ENCODE data around the gene UBE2D1.

DNA sequence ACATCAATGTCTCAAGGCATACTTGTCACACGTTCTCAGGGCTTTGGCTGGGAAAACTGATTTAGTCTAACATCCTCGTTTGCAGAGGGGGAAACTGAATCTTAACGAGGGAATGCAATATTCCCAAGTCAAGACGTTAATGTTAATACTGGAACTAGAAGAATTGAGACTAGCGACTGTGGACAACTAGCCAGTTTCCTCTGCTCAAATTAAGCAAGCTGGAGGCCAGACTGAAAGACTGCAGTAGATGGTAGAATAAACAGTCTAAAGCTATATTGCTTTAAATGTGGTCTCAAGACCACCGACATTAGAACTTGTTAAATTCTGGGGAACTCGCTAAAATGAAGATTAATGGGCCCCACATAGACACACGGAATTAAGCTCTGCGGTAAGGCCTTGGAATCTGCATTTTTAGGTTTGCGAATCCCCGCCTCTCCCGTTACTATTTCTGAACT is 49.8 kb downstream of the UBE2D1 start:
- no peak for TF ChIP-seq EZH2 (IDR thresholded peaks at IDR 0.05; ENCODE audit: low read length, missing control alignments)
- TF ChIP-seq, protein P1, sequence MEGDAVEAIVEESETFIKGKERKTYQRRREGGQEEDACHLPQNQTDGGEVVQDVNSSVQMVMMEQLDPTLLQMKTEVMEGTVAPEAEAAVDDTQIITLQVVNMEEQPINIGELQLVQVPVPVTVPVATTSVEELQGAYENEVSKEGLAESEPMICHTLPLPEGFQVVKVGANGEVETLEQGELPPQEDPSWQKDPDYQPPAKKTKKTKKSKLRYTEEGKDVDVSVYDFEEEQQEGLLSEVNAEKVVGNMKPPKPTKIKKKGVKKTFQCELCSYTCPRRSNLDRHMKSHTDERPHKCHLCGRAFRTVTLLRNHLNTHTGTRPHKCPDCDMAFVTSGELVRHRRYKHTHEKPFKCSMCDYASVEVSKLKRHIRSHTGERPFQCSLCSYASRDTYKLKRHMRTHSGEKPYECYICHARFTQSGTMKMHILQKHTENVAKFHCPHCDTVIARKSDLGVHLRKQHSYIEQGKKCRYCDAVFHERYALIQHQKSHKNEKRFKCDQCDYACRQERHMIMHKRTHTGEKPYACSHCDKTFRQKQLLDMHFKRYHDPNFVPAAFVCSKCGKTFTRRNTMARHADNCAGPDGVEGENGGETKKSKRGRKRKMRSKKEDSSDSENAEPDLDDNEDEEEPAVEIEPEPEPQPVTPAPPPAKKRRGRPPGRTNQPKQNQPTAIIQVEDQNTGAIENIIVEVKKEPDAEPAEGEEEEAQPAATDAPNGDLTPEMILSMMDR (conservative IDR thresholded peaks at IDR 0.05 in 1 of 2, IDR thresholded peaks at IDR 0.05 in 1 of 2; ENCODE audit: low read depth in 1 of 2, low read length in 2 of 2) = no peak

Measured in fibroblast of lung (primary cell).